Measurements from ENCODE around the gene CERS6.

GRCh38 chr2:168611091-168611490, 155.0 kb downstream of the CERS6 start:
- TF ChIP-seq MLLT1 (IDR thresholded peaks at IDR 0.05) (no peak), CTCF (IDR thresholded peaks at IDR 0.05 in 2 of 3, conservative IDR thresholded peaks at IDR 0.05 in 1 of 3; ENCODE audit: control insufficient read depth in 2 of 3, extremely low read depth in 1 of 3, insufficient read depth in 1 of 3, low read depth in 3 of 3, low read length in 3 of 3) (no peak), TAF1 (IDR thresholded peaks at IDR 0.05; ENCODE audit: borderline replicate concordance, low read depth, low read length) (no peak), SUZ12 (IDR thresholded peaks at IDR 0.05; ENCODE audit: unreplicated experiment) (no peak), POLR2AphosphoS5 (IDR thresholded peaks at IDR 0.05; ENCODE audit: low read length) (no peak), POLR2A (IDR thresholded peaks at IDR 0.05; ENCODE audit: low read depth, low read length) (no peak)

Data from GM12878 (cell line).